Measurements from ENCODE around the gene PTRH1.

The PTRH1 gene

DNA sequence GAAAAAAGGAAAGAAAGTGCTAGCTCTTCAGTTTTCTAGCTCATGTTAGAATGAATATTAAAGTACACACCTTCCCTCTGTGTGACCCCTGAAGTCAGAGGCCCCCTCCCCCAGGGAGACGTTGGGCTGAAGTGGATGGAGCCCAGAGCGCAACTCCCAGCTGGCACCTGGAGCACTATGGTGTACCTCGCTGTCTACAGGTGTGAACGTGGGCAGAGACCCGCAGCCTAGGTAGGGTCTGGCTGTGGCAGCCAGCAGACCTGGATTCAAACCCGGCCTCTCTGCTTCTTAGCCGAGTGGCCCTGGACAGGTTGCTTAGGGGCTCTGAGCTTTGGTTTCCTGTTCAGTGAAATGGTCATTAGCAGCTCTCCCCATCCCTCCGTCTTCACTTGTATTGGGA is 13.3 kb upstream of the PTRH1 start:
- no peak for DNase-seq
- H3K79me1 ChIP-seq (replicated peaks; ENCODE audit: low read length, poor library complexity, severe bottlenecking): peaks cover 5% of the 10 kb centered on the region
- H3K4me1 ChIP-seq (ENCODE audit: control insufficient read depth, insufficient read depth, low read depth, low read length): peaks cover 5% of the 10 kb centered on the region
- 86% methylated on average over 8 of the region's 8 CpGs for WGBS
- H3K36me3 ChIP-seq (ENCODE audit: control insufficient read depth in 1 of 2, insufficient read depth in 2 of 2, low read depth in 1 of 2, low read length in 2 of 2): peaks cover 18 to 30% of the 10 kb centered on the region in 2 experiments
- H3K9me3 ChIP-seq (ENCODE audit: control insufficient read depth, low read length): no peaks in the 10 kb centered on the region
- no peak overlapping the region for H4K8ac ChIP-seq (ENCODE audit: low read length)
- H3K4me2 ChIP-seq (ENCODE audit: low read length, poor library complexity, severe bottlenecking): no peak overlapping the region
- H2AK5ac ChIP-seq (ENCODE audit: low read length, severe bottlenecking): no peak overlapping the region
- H2BK15ac ChIP-seq (ENCODE audit: low read depth, poor library complexity, severe bottlenecking): no peak overlapping the region
- H3K27me3 ChIP-seq (ENCODE audit: control insufficient read depth in 1 of 2, insufficient read depth in 1 of 2, low read length in 2 of 2): peaks cover 0 to 3% of the 10 kb centered on the region in 2 experiments
- H4K91ac ChIP-seq (ENCODE audit: low read length): no peak overlapping the region
- no peak overlapping the region for H3K27ac ChIP-seq (ENCODE audit: low read length, poor library complexity, severe bottlenecking)
- no peak overlapping the region for H3K9ac ChIP-seq (ENCODE audit: low read length)
- no peak overlapping the region for H2BK12ac ChIP-seq (ENCODE audit: low read length in 2 of 2)
- H3K4me3 ChIP-seq (ENCODE audit: insufficient read depth in 1 of 2, low read depth in 1 of 2, low read length in 2 of 2): no peak overlapping the region
- no peak overlapping the region for H3K23ac ChIP-seq (ENCODE audit: low read length in 2 of 2)
- H3K4ac ChIP-seq (ENCODE audit: low read depth in 1 of 2, low read length in 2 of 2): no peak overlapping the region
- H2AFZ ChIP-seq (ENCODE audit: low read depth, low read length): no peak overlapping the region
- H2BK120ac ChIP-seq (ENCODE audit: low read depth, low read length): no peak overlapping the region
- no peak overlapping the region for H3K18ac ChIP-seq (ENCODE audit: low read depth in 1 of 2, low read length in 2 of 2)
- no peak overlapping the region for H3K14ac ChIP-seq (ENCODE audit: low read length in 2 of 2)
- H2BK5ac ChIP-seq (ENCODE audit: low read depth, low read length, poor library complexity, severe bottlenecking): no peak overlapping the region

DNA sequence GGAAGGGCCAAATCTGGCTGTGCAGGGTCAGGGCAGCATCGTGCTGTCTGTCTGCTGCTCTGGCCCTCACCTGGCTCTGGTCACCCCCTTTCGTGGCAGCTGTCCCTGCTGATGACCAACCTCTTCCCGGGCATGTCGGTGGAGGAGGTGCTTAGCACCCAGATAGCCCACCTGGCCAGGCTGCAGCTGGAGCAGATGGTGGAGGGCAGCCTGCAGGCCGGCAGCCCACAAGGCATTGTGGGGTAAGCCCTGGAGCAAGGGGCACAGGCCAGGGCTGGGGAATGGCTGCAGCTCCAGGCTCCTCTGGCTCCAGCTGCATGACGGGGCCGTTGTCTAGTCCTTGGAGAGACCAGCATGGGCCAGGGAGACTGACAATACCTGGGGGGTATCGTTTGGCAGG is 11.4 kb upstream of the PTRH1 start:
- no peak overlapping the region for H3K18ac ChIP-seq (ENCODE audit: low read depth in 1 of 2, low read length in 2 of 2)
- DNase-seq: no peak
- H4K8ac ChIP-seq (ENCODE audit: low read length): no peak overlapping the region
- 81% methylated on average over 8 of the region's 8 CpGs for WGBS
- no peak overlapping the region for H2BK120ac ChIP-seq (ENCODE audit: low read depth, low read length)
- H3K14ac ChIP-seq (ENCODE audit: low read length in 2 of 2): no peak overlapping the region
- H2AK5ac ChIP-seq (ENCODE audit: low read length, severe bottlenecking): no peak overlapping the region
- H3K27ac ChIP-seq (ENCODE audit: low read length, poor library complexity, severe bottlenecking): no peak overlapping the region
- no peak overlapping the region for H4K91ac ChIP-seq (ENCODE audit: low read length)
- H3K4ac ChIP-seq (ENCODE audit: low read depth in 1 of 2, low read length in 2 of 2): no peak overlapping the region
- peaks cover 9 to 16% of the 10 kb centered on the region in 2 experiments for H3K36me3 ChIP-seq (ENCODE audit: control insufficient read depth in 1 of 2, insufficient read depth in 2 of 2, low read depth in 1 of 2, low read length in 2 of 2)
- no peak overlapping the region for H3K4me3 ChIP-seq (ENCODE audit: insufficient read depth in 1 of 2, low read depth in 1 of 2, low read length in 2 of 2)
- H3K79me1 ChIP-seq (replicated peaks; ENCODE audit: low read length, poor library complexity, severe bottlenecking): no peaks in the 10 kb centered on the region
- H3K27me3 ChIP-seq (ENCODE audit: control insufficient read depth in 1 of 2, insufficient read depth in 1 of 2, low read length in 2 of 2): peaks cover 0 to 3% of the 10 kb centered on the region in 2 experiments
- H2BK12ac ChIP-seq (ENCODE audit: low read length in 2 of 2): no peak overlapping the region
- H2AFZ ChIP-seq (ENCODE audit: low read depth, low read length): no peak overlapping the region
- H3K9ac ChIP-seq (ENCODE audit: low read length): no peak overlapping the region
- H3K9me3 ChIP-seq (ENCODE audit: control insufficient read depth, low read length): no peaks in the 10 kb centered on the region
- no peak overlapping the region for H3K4me2 ChIP-seq (ENCODE audit: low read length, poor library complexity, severe bottlenecking)
- H2BK15ac ChIP-seq (ENCODE audit: low read depth, poor library complexity, severe bottlenecking): no peak overlapping the region
- peaks cover 1% of the 10 kb centered on the region for H3K4me1 ChIP-seq (ENCODE audit: control insufficient read depth, insufficient read depth, low read depth, low read length)
- no peak overlapping the region for H3K23ac ChIP-seq (ENCODE audit: low read length in 2 of 2)
- H2BK5ac ChIP-seq (ENCODE audit: low read depth, low read length, poor library complexity, severe bottlenecking): no peak overlapping the region

DNA sequence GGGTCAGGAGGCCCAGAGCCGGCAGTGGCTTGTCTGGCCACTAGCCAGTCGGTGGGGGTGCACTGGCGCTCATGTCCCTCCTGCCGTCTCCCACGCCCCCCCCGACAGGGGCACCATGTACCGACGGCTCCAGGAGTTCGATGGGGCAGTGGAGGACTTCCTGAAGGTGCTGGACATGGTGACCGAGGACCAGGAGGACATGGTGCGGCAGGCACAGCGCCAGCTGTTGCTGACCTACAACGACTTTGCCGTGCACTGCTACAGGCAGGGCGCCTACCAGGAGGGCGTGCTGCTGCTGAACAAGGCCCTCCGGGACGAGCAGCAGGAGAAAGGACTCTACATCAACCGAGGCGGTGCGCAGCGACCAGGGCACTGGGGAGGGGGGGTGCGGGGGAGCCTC is 8.5 kb upstream of the PTRH1 start:
- H3K4ac ChIP-seq (ENCODE audit: low read depth in 1 of 2, low read length in 2 of 2): no peak overlapping the region
- no peaks in the 10 kb centered on the region for H3K79me1 ChIP-seq (replicated peaks; ENCODE audit: low read length, poor library complexity, severe bottlenecking)
- H4K91ac ChIP-seq (ENCODE audit: low read length): no peak overlapping the region
- H3K9me3 ChIP-seq (ENCODE audit: control insufficient read depth, low read length): no peaks in the 10 kb centered on the region
- H3K14ac ChIP-seq (ENCODE audit: low read length in 2 of 2): no peak overlapping the region
- no peak for DNase-seq
- H3K4me2 ChIP-seq (ENCODE audit: low read length, poor library complexity, severe bottlenecking): no peak overlapping the region
- H2BK15ac ChIP-seq (ENCODE audit: low read depth, poor library complexity, severe bottlenecking): no peak overlapping the region
- peak overlapping the region; percentile 29 for H3K9ac ChIP-seq (ENCODE audit: low read length)
- H3K27ac ChIP-seq (ENCODE audit: low read length, poor library complexity, severe bottlenecking): no peak overlapping the region
- H2BK5ac ChIP-seq (ENCODE audit: low read depth, low read length, poor library complexity, severe bottlenecking): no peak overlapping the region
- H3K18ac ChIP-seq (ENCODE audit: low read depth in 1 of 2, low read length in 2 of 2): no peak overlapping the region
- H2BK120ac ChIP-seq (ENCODE audit: low read depth, low read length): no peak overlapping the region
- WGBS: 73% methylated on average over 23 of the region's 23 CpGs
- H4K8ac ChIP-seq (ENCODE audit: low read length): peak overlapping the region; percentile 24
- H3K4me3 ChIP-seq (ENCODE audit: insufficient read depth in 1 of 2, low read depth in 1 of 2, low read length in 2 of 2): peak overlapping the region; percentile 8 to 35
- no peak overlapping the region for H2AK5ac ChIP-seq (ENCODE audit: low read length, severe bottlenecking)
- H3K36me3 ChIP-seq (ENCODE audit: control insufficient read depth in 1 of 2, insufficient read depth in 2 of 2, low read depth in 1 of 2, low read length in 2 of 2): no peaks in the 10 kb centered on the region
- H3K4me1 ChIP-seq (ENCODE audit: control insufficient read depth, insufficient read depth, low read depth, low read length): peaks cover 11% of the 10 kb centered on the region
- no peak overlapping the region for H2BK12ac ChIP-seq (ENCODE audit: low read length in 2 of 2)
- H3K23ac ChIP-seq (ENCODE audit: low read length in 2 of 2): no peak overlapping the region
- H3K27me3 ChIP-seq (ENCODE audit: control insufficient read depth in 1 of 2, insufficient read depth in 1 of 2, low read length in 2 of 2): peaks cover 0 to 3% of the 10 kb centered on the region in 2 experiments
- H2AFZ ChIP-seq (ENCODE audit: low read depth, low read length): no peak overlapping the region

DNA sequence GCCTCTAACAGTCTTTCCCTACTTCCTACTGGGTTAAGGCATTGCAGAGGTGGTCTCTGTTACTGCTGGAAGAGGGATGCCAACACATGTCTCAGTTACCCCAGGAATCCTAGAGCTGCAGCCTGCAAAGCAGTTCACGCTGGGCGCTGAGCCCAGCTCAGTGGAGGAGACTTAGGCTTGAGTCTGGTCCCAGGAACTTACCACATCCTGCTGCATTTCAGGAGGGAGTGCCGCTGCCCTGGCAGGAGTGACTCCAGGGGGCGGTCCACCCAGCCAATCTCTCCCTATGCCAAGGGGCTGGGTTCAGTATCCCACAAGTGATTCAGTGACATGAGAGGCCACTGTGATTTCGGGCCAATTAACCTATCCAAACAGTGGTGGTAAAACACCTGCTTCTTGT is 8.0 kb upstream of the PTRH1 start:
- Histone ChIP-seq H2BK5ac (ENCODE audit: low read depth, low read length, poor library complexity, severe bottlenecking) (no peak overlapping the region), H3K4me1 (ENCODE audit: control insufficient read depth, insufficient read depth, low read depth, low read length) (peaks cover 11% of the 10 kb centered on the region), H3K4ac (ENCODE audit: low read depth in 1 of 2, low read length in 2 of 2) (no peak overlapping the region), H2BK15ac (ENCODE audit: low read depth, poor library complexity, severe bottlenecking) (no peak overlapping the region), H2BK120ac (ENCODE audit: low read depth, low read length) (no peak overlapping the region), H2AFZ (ENCODE audit: low read depth, low read length) (no peak overlapping the region), H3K4me2 (ENCODE audit: low read length, poor library complexity, severe bottlenecking) (no peak overlapping the region), H3K14ac (ENCODE audit: low read length in 2 of 2) (no peak overlapping the region), H4K8ac (ENCODE audit: low read length) (no peak overlapping the region), H3K27ac (ENCODE audit: low read length, poor library complexity, severe bottlenecking) (no peak overlapping the region), H3K27me3 (ENCODE audit: control insufficient read depth in 1 of 2, insufficient read depth in 1 of 2, low read length in 2 of 2) (peaks cover 0 to 3% of the 10 kb centered on the region in 2 experiments), H3K36me3 (ENCODE audit: control insufficient read depth in 1 of 2, insufficient read depth in 2 of 2, low read depth in 1 of 2, low read length in 2 of 2) (no peaks in the 10 kb centered on the region), H2AK5ac (ENCODE audit: low read length, severe bottlenecking) (no peak overlapping the region), H2BK12ac (ENCODE audit: low read length in 2 of 2) (no peak overlapping the region), H3K9ac (ENCODE audit: low read length) (no peak overlapping the region), H3K18ac (ENCODE audit: low read depth in 1 of 2, low read length in 2 of 2) (no peak overlapping the region), H3K79me1 (replicated peaks; ENCODE audit: low read length, poor library complexity, severe bottlenecking) (no peaks in the 10 kb centered on the region), H3K4me3 (ENCODE audit: insufficient read depth in 1 of 2, low read depth in 1 of 2, low read length in 2 of 2) (no peak overlapping the region), H4K91ac (ENCODE audit: low read length) (no peak overlapping the region), H3K9me3 (ENCODE audit: control insufficient read depth, low read length) (no peaks in the 10 kb centered on the region), H3K23ac (ENCODE audit: low read length in 2 of 2) (no peak overlapping the region)
- 93% methylated on average over 5 of the region's 5 CpGs for WGBS
- no peak for DNase-seq

Data from mesenchymal stem cell (in vitro differentiated cells and primary cell).